ENCODE results near the gene ERBIN. TPM values are rescaled to one million over a fixed set of nuclear protein-coding genes. Genes with fewer than 3 reads are reported as not detected.

ERBIN gene
- total and polyA plus RNA-seq, 9 of the 15 experiments (the other 6 are each of a cell fraction or from before 2014, with no cell fraction given) = 11.9 to 72.8 (median 41.7) TPM

GRCh38 chr5:65925601-65926275 is 637 bp upstream of the ERBIN start (continued):
- TF ChIP-seq KLF10 (CRISPR knock-in tag; IDR thresholded peaks at IDR 0.05) = no peak
- no peak for TF ChIP-seq HOMEZ (CRISPR knock-in tag; IDR thresholded peaks at IDR 0.05)
- no peak for TF ChIP-seq ZC3H11A (IDR thresholded peaks at IDR 0.05; ENCODE audit: low read depth, low read length)
- TF ChIP-seq ZNF609 (CRISPR knock-in tag; IDR thresholded peaks at IDR 0.05; ENCODE audit: borderline replicate concordance) = peak; percentile 84; the same call in 1 of the 2 replicates
- peak; percentile 83 for TF ChIP-seq ETS1 (conservative IDR thresholded peaks at IDR 0.05; ENCODE audit: control insufficient read depth, low read depth, low read length)
- no peak for TF ChIP-seq WHSC1 (IDR thresholded peaks at IDR 0.05; ENCODE audit: low read length)
- TF ChIP-seq ZBTB33 (CRISPR knock-in tag; IDR thresholded peaks at IDR 0.05) = no peak; the same call in 1 of the 2 replicates
- peak; percentile 85 for TF ChIP-seq KDM2B (CRISPR knock-in tag; IDR thresholded peaks at IDR 0.05)
- no peak for TF ChIP-seq MCM5 (IDR thresholded peaks at IDR 0.05; ENCODE audit: low read depth)
- TF ChIP-seq ESRRA (IDR thresholded peaks at IDR 0.05; ENCODE audit: borderline replicate concordance, low read depth) = peak; percentile 6; the same call in 1 of the 2 replicates
- TF ChIP-seq ZMIZ1 (IDR thresholded peaks at IDR 0.05; ENCODE audit: low read depth in 2 of 2, low read length in 2 of 2) = no peak
- TF ChIP-seq JUN (IDR thresholded peaks at IDR 0.05; ENCODE audit: borderline replicate concordance, low read depth, low read length) = no peak
- no peak for TF ChIP-seq JUN (CRISPR knock-in tag; IDR thresholded peaks at IDR 0.05; ENCODE audit: borderline replicate concordance)

All from K562 (cell line).